Gastrocnemius medialis (tissue), 4 donors: ENCODE measurements around the gene SLC24A3.

Experiments used
- CTCF ChIP-seq, 5 experiments: fragments of 450-650 bp in 3 of 5; fragments of 200-600 bp in 2 of 5; sonication (generic) in 2 of 5; IDR thresholded peaks in 4 of 5; conservative IDR thresholded peaks in 1 of 5; 1 replicate in 4 of 5; 2 replicates in 1 of 5; pipeline ENCODE4 v1.5.1; 2016 to 2019; ENCODE audit warnings: antibody characterized with exemption in 5 of 5, mild to moderate bottlenecking in 3 of 5, moderate library complexity in 3 of 5
- POLR2A ChIP-seq, 2 donors: fragments of 450-650 bp; IDR thresholded peaks; one replicate each; pipeline ENCODE4 v1.6.1; 2017; ENCODE audit warnings: antibody characterized with exemption in 2 of 2, mild to moderate bottlenecking in 2 of 2, moderate library complexity in 2 of 2

GRCh38 chr20:19560881-19561480, 348.5 kb downstream of the SLC24A3 start:
- TF ChIP-seq POLR2A (IDR thresholded peaks at IDR 0.05) (no peak), CTCF (IDR thresholded peaks at IDR 0.05 in 4 of 5, conservative IDR thresholded peaks at IDR 0.05 in 1 of 5) (no peak)
